C4-2B (cell line): ENCODE measurements around the gene VIT.

Source experiments
- CTCF ChIP-seq: fragments of 450-650 bp; conservative IDR thresholded peaks from 2 replicates; pipeline ENCODE4 v1.5.1; 2017; ENCODE audit warnings: mild to moderate bottlenecking
- ZFX ChIP-seq: fragments of 450-650 bp; IDR thresholded peaks from 2 replicates; pipeline ENCODE4 v1.6.1; 2017

DNA sequence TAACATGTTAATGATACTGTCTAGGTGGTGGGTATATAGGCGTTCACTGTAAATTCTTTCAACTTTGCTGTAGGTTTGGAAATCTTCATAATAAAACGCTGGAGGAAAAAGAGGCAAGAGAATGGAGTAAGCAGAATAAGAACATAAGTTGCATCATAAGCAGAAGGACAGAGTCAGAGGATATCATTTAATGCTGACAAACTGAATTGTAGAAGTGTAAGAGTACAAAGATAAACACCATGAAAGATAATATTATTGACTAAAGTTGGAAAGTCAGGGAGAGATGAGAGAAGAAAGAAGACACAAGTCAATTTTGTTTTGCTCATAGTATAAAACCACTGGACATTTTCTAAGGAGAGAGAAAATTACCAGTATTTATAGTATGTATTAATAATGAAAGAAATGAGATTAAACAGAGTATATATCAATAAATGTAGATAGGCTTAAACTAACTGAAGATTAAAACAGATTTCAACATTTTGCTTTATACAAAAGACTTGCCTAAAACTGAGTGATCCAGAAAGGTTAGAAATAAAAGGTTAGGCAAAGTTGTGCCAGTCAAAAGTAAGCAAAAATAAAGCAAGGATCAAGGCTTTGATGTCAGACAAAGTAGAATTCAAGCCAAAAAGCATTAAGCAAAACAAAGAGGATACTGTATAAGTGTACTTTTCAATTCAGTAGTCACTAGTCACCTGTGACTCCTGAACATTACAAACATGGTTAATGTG lies 42.4 kb upstream of the VIT start:
- TF ChIP-seq CTCF (no peak), ZFX (no peak)
